KG1 (cell line): Measurements from ENCODE around the gene GREM1.

Experiments used
- DNase-seq: peaks from one replicate; lab custom pipeline; 2025; lab: John Stamatoyannopoulos, UW

Gene GREM1

DNA sequence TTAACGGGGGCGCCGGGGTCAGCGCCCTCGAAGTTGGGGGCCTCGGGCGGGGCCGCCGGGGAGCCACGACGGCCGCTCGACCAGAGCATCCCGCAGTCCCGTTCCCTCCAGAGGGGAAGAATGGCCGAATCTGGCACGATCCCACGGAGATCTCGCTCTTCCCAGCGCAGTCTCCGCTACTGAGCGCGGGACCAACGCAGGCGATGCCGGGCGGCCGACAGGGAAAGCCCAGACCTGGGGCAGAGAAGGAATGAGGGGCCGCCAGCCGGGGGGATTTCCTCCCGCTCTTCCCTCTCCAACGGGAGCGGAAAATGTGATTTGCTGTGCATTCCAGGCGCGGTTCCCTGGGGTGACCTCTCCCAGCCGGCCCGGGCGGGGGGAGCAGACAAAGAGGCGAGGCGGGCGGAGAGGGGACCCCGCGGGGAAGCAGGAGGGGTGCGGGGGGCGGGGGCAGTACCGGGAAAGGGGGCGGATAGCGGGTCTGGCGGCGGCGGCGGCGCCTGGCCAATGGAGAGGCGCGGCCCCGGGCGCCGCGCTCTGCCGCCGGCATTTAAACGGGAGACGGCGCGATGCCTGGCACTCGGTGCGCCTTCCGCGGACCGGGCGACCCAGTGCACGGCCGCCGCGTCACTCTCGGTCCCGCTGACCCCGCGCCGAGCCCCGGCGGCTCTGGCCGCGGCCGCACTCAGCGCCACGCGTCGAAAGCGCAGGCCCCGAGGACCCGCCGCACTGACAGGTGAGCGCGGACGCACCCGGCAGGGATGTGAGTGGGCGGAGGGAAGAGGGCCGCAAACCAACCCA, at the start of gene GREM1:
TSS of gene GREM1 (plus strand) at position 579 of the 801 bp plus-strand sequence. CDS start 12,687 bp downstream, outside the sequence.
- DNase-seq = no peak

DNA sequence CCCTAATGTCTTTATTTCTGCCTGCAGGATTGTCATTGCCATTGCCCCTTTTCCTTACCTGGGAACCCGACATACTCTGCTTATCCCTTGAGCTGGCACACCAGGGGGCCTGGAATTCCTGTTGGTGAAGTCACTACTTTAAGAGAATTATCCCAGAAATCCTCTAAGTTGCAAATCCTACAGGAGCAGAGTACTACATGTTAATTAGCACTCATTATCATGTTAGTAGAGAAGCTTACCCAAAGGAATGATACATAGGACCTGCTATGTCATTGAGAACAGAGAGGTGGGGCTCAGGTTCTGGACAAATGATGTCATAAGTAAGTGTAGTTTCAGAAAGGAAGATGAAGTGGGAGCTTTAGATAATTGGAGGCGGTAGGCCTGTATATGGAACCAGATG, 48.9 kb upstream of the GREM1 start:
- no peak for DNase-seq

- DNase-seq = no peak
Measured at GRCh38 chr15:32669896-32670611, 47.8 kb upstream of the GREM1 start.

DNA sequence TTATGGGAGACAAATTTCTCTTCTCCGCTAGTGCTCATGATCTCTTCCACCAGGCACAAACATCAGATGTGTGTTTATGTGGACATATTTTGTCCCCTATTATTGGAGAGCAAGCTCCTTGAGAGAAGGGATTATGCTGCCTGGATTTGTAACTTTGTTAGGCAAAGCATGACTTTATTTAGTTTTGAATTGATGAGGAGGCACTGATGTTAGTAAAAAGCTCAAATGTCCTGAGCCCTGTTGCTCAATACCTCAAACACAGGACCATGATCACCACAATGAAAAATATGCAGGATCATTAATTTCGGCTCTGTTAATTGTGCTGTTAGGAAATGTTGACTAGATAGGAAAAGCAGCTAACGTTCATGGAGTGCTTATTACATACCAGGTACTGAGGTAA, 47.2 kb upstream of the GREM1 start:
- DNase-seq = no peak

DNA sequence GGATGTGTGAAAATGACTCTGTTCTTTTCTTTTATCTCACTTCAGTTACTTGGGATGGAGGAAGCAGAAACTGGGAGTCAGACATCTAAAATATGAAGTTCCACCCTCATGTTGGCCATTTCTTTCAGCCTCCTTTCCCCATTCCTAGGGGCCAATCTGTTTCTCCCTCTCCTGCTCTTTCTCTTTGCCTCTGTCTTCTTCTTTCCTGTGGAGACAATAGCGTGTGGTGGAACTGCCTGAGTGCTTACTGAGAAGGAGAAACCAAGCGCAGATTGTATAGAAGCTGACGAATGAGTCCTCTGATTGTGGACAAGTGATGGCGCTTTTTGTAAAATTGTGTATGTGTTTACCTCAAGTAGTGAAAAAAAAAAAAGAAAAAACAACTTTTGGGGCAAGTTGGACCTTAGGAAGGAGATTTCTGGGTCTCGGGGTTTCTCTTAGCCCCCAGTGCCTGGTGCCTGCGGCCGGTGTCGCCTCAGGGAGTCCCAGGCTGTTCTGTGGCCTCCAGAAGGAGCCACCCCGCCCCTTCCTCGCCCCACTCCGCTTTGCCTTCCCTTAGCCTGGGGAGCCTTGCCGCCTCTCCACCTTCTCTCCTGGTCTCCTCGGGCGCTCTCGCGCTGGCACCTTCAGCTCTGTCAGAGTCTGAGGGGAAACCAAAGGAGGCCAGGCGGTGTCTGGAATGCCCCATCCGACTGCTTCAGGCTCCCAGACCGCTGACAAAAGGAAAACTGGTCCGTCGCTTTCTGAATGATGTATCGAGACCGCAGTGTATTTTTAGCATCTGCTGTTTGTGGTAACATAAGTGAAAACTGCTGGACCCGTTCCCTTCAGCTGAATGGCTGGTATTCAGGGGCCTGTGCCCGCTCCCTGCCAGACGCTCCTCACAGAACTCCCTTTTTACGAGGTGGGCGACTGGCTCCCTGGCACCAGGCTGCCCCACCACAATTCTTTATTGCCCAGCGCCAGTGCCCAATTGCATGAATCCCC, 46.2 kb upstream of the GREM1 start:
- DNase-seq = no peak

GRCh38 chr15:32674681-32675080, 43.1 kb upstream of the GREM1 start:
- DNase-seq = no peak

- DNase-seq = no peak
Measured at GRCh38 chr15:32675466-32675865, 42.3 kb upstream of the GREM1 start.

- DNase-seq = no peak
Measured at GRCh38 chr15:32676169-32676568, 41.6 kb upstream of the GREM1 start.

DNA sequence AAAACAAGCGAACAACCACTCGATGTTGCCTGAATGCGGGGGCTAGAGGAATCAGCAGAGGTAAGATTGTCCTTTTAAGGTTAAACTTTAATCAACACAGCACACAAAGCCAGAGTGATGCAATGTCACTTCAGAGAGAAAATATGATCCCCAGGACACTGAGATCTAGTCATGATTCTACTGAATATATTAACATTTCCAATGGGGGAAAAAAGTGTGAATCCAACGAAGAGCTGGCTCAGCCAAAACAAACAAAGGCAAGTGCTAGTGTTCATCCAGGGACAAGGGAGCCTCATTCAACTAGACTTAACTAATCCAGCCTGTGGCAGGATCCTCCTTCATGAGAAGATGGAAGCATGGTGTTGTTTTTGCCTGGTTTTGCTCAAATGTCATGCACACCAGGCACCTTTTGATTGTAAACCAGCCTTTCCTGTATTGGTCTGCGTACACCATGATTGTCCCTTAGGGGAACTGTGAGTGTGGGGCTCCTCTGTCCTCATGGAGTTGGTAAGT, 40.5 kb upstream of the GREM1 start:
- no peak for DNase-seq

- DNase-seq = no peak
Measured at GRCh38 chr15:32679298-32679690, 38.5 kb upstream of the GREM1 start.

- DNase-seq = no peak
Measured at GRCh38 chr15:32682569-32682968, 35.2 kb upstream of the GREM1 start.

DNA sequence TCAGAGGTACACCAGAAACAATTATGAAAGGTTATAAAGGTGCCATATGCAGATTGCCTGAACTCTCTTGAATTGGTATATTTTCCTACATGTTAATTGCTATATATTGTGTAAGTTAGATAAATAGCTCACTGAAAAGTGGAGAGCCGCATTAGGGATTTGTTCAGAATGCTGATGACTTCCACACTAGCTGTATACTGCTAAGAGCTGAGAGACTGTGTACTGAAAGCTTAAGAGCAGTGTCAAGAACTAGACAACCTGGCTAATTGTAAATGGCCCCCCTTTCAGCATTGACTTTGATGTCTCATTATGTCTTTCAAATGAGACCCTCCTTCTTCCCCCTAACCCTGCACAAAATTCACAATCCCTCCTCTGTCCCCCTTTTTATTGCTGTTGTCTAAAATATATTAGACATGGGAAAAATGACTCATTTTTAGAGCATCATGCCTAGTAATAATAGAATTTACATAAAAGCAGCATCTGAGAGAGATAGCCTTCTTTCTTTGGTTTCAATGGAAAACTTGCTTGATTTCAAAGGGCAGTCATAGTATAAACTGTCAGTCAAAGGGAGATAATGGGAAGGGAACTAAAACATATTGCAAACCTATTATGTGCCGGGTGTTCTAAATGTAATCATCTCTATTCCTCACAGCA, 34.7 kb upstream of the GREM1 start:
- no peak for DNase-seq

DNA sequence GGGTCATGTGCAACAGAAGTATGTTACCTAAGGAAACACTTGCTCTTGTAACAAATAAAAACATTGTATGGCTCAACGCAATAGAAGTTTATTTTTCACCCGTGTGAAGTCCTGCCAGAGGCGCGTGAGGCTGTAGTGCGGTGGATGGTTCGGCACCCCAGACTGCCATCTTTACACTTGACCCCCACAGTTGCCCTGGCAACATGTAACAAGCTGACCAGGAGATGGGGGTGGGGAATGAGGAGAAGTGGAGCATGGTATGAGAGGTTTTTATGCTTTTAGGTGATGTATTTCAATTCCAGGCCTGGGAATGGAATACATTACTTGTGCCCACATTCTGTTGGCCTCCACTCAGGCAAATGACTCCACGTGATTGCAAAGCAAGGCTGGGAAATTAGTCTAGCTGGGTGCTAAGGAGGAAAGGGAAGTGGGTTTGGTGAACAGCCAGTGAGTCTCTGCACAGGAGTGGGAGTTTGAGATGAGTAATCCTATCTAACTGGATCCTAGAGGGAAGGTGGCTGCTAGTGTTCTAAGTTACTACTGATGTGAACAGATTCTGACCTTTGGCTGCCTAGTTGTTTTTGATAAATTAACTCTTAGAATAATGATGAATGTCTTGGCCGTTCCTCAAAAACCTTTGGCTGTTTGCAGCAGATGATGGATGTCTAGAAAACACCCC, 33.8 kb upstream of the GREM1 start:
- DNase-seq = no peak

DNA sequence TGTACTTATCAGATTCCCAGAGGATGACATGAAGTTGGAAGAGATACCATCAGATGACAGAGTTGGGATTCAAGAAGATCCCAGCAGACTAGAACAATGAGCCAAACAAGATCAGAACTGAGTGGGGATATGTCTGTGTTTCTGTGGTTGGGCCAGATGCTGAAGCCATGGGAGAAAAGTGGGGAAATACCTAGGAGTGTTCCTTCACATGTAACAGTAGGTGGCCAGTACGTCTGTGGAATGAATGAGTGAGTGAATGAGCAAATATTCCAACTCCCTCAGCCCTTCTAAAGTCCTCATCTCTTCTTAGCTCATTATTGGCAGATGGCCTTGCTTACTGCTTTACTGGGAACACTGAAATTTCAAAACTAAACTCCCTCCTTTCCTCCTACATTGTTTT, 32.2 kb upstream of the GREM1 start:
- no peak for DNase-seq

DNA sequence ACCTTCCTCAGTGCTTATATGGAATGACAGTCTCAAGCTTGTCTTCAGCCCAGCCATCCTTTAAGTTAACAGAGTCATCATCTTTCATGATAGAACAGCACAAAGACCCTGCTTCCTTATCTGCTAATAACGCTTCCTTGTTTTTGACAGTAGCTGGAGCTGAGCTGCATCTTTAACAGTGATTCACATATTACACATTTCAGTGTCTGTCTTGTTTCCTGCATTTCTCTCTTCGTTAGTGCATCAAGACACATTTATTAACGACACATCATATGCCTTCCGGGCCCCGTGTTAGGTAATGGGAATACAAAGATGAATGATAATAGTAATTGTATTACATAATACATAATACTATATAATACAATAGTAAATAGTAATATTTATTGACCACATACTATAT, 30.2 kb upstream of the GREM1 start:
- no peak for DNase-seq

- DNase-seq = no peak
Measured at GRCh38 chr15:32688151-32688639, 29.6 kb upstream of the GREM1 start.

GRCh38 chr15:32690941-32691688, 26.7 kb upstream of the GREM1 start:
- no peak for DNase-seq

- DNase-seq = no peak
Measured at GRCh38 chr15:32691689-32692038, 26.1 kb upstream of the GREM1 start.

- no peak for DNase-seq
Measured at GRCh38 chr15:32692286-32692685, 25.5 kb upstream of the GREM1 start.
